ENCODE measurements around the gene DDX52.

GRCh38 chr17:37683454-37683984 is 40.3 kb upstream of the DDX52 start:
- no peak for TF ChIP-seq CTCF (IDR thresholded peaks at IDR 0.05)
- no peak for TF ChIP-seq POLR2A (IDR thresholded peaks at IDR 0.05)
- TF ChIP-seq EP300 (IDR thresholded peaks at IDR 0.05): no peak

Data from tibial nerve (tissue), 4 donors.